Activated CD4-positive, alpha-beta T cell treated with anti-CD3 and anti-CD28 coated beads, Interleukin-2, amount 50 U/mL, for 48 hours (primary cell): ENCODE data around the gene FLNC.
A peak's percentile ranks its signal among the peaks of the same experiment; 100 is the strongest.

ENCODE experiments used
- DNase-seq, 2 experiments: peaks; one replicate each; pipeline ENCODE4 v3.0.0-alpha.2; 2020

FLNC gene

GRCh38 chr7:128865996-128866877 is 36.0 kb downstream of the FLNC start:
- DNase-seq: no peak

GRCh38 chr7:128867241-128867640 is 37.0 kb downstream of the FLNC start:
- DNase-seq: no peak

- no peak for DNase-seq
Measured at GRCh38 chr7:128867842-128868623, 37.8 kb downstream of the FLNC start.

- no peak for DNase-seq
Measured at GRCh38 chr7:128868624-128869137, 38.5 kb downstream of the FLNC start.

- peak; percentile 45 to 52 for DNase-seq
Measured at GRCh38 chr7:128869138-128869943, 39.1 kb downstream of the FLNC start.

GRCh38 chr7:128869944-128870285 is 39.7 kb downstream of the FLNC start:
- DNase-seq: peak; percentile 19 to 33

- no peak for DNase-seq
Measured at GRCh38 chr7:128871050-128871449, 40.8 kb downstream of the FLNC start.

- DNase-seq: no peak
Measured at GRCh38 chr7:128872394-128872824, 42.2 kb downstream of the FLNC start.

- no peak for DNase-seq
Measured at GRCh38 chr7:128873234-128873633, 43.0 kb downstream of the FLNC start.

- DNase-seq: no peak
Measured at GRCh38 chr7:128874140-128875031, 44.2 kb downstream of the FLNC start.

- DNase-seq: no peak
Measured at GRCh38 chr7:128875523-128875948, 45.3 kb downstream of the FLNC start.

- no peak for DNase-seq
Measured at GRCh38 chr7:128876127-128876526, 45.9 kb downstream of the FLNC start.

GRCh38 chr7:128876586-128876977 is 46.4 kb downstream of the FLNC start:
- no peak for DNase-seq

GRCh38 chr7:128876978-128877755 is 47.0 kb downstream of the FLNC start:
- DNase-seq: no peak

GRCh38 chr7:128877756-128878120 is 47.5 kb downstream of the FLNC start:
- no peak for DNase-seq

- DNase-seq: no peak
Measured at GRCh38 chr7:128878226-128879105, 48.3 kb downstream of the FLNC start.

GRCh38 chr7:128879461-128879938 is 49.3 kb downstream of the FLNC start:
- no peak for DNase-seq

GRCh38 chr7:128879939-128880746 is 49.9 kb downstream of the FLNC start:
- DNase-seq: peak; percentile 22 to 41
